SK-N-SH treated with all-trans-retinoic acid at 6 μM for 48 hours (cell line): ENCODE data around the gene C4orf33.

ENCODE experiments used
- ATAC-seq: fragments of 200-7000 bp; cut with Tn5 transposase; 3 replicates; pipeline ENCODE4 v1.9.1; 2020; ENCODE audit warnings: mild to moderate bottlenecking, moderate library complexity
- ARNTL ChIP-seq: fragments of 450-650 bp; formaldehyde crosslinking; IDR thresholded peaks from 2 replicates; pipeline ENCODE4 v1.5.0; 2020; ENCODE audit warnings: low read depth, mild to moderate bottlenecking, moderate library complexity, borderline replicate concordance
- BACH2 ChIP-seq: fragments of 250-450 bp; sonication (Bioruptor Pico); IDR thresholded peaks from 2 replicates; pipeline ENCODE4 v1.9.0; 2021; ENCODE audit warnings: mild to moderate bottlenecking, borderline replicate concordance
- CREB5 ChIP-seq: fragments of 250-450 bp; sonication (Bioruptor Pico); IDR thresholded peaks from 2 replicates; pipeline ENCODE4 v1.5.1; 2020; ENCODE audit warnings: low read depth, mild to moderate bottlenecking, moderate library complexity
- CSDC2 ChIP-seq: fragments of 250-450 bp; sonication (Bioruptor Pico); IDR thresholded peaks from 2 replicates; pipeline ENCODE4 v1.5.0; 2020; ENCODE audit warnings: mild to moderate bottlenecking, moderate library complexity
- CSRNP3 ChIP-seq: fragments of 250-450 bp; sonication (Bioruptor Pico); IDR thresholded peaks from 2 replicates; pipeline ENCODE4 v1.5.1; 2021; ENCODE audit warnings: mild to moderate bottlenecking, moderate library complexity
- ESRRG ChIP-seq: fragments of 250-450 bp; sonication (Bioruptor Pico); IDR thresholded peaks from 2 replicates; pipeline ENCODE4 v1.6.1; 2021; ENCODE audit warnings: mild to moderate bottlenecking
- GLIS3 ChIP-seq: fragments of 250-450 bp; sonication (Bioruptor Pico); IDR thresholded peaks from 2 replicates; pipeline ENCODE4 v1.5.0; 2020; ENCODE audit warnings: mild to moderate bottlenecking, moderate library complexity
- ISL1 ChIP-seq: fragments of 250-450 bp; sonication (Bioruptor Pico); IDR thresholded peaks from 2 replicates; pipeline ENCODE4 v2.1.2; 2022; ENCODE audit warnings: mild to moderate bottlenecking, moderate library complexity
- OSR1 ChIP-seq: fragments of 250-450 bp; sonication (Bioruptor Pico); IDR thresholded peaks from 2 replicates; pipeline ENCODE4 v1.8.0; 2022; ENCODE audit warnings: moderate library complexity, mild to moderate bottlenecking, inconsistent platforms
- PATZ1 ChIP-seq: fragments of 250-450 bp; sonication (Bioruptor Pico); IDR thresholded peaks from 2 replicates; pipeline ENCODE4 v1.8.0; 2020; ENCODE audit warnings: mild to moderate bottlenecking, moderate library complexity, borderline replicate concordance
- POU6F1 ChIP-seq: fragments of 250-450 bp; sonication (Bioruptor Pico); IDR thresholded peaks from 2 replicates; pipeline ENCODE4 v1.8.0; 2021; ENCODE audit warnings: low read depth, mild to moderate bottlenecking, moderate library complexity, borderline replicate concordance
- PPARA ChIP-seq: fragments of 250-450 bp; sonication (Bioruptor Pico); IDR thresholded peaks from 2 replicates; pipeline ENCODE4 v1.5.0; 2020; ENCODE audit warnings: mild to moderate bottlenecking, borderline replicate concordance
- RARB ChIP-seq: fragments of 250-450 bp; sonication (Bioruptor Pico); IDR thresholded peaks from 2 replicates; pipeline ENCODE4 v1.8.0; 2021; ENCODE audit warnings: mild to moderate bottlenecking, moderate library complexity
- SNAI2 ChIP-seq: fragments of 250-450 bp; sonication (Bioruptor Pico); IDR thresholded peaks from 2 replicates; pipeline ENCODE4 v1.5.0; 2020; ENCODE audit warnings: mild to moderate bottlenecking, moderate library complexity
- TCF4 ChIP-seq: fragments of 250-450 bp; sonication (Bioruptor Pico); IDR thresholded peaks from 2 replicates; pipeline ENCODE4 v1.8.0; 2021; ENCODE audit warnings: mild to moderate bottlenecking, moderate library complexity, borderline replicate concordance
- TOX ChIP-seq: fragments of 250-450 bp; sonication (Bioruptor Pico); IDR thresholded peaks from 2 replicates; pipeline ENCODE4 v1.8.0; 2021; ENCODE audit warnings: mild to moderate bottlenecking, moderate library complexity, borderline replicate concordance
- TSHZ2 ChIP-seq: fragments of 250-450 bp; sonication (Bioruptor Pico); IDR thresholded peaks from 2 replicates; pipeline ENCODE4 v1.5.0; 2020; ENCODE audit warnings: mild to moderate bottlenecking, moderate library complexity
- ZC3H10 ChIP-seq: fragments of 250-450 bp; sonication (Bioruptor Pico); IDR thresholded peaks from 2 replicates; pipeline ENCODE4 v1.5.1; 2021; ENCODE audit warnings: mild to moderate bottlenecking, moderate library complexity
- ZFP3 ChIP-seq: fragments of 250-450 bp; sonication (Bioruptor Pico); IDR thresholded peaks from 2 replicates; pipeline ENCODE4 v1.5.0; 2020; ENCODE audit warnings: mild to moderate bottlenecking, moderate library complexity
- ZFP30 ChIP-seq: fragments of 450-650 bp; formaldehyde crosslinking; IDR thresholded peaks from 2 replicates; pipeline ENCODE4 v1.5.0; 2022; ENCODE audit warnings: mild to moderate bottlenecking, moderate library complexity
- ZNF565 ChIP-seq: fragments of 450-650 bp; formaldehyde crosslinking; conservative IDR thresholded peaks from 2 replicates; pipeline ENCODE4 v1.5.0; 2020; ENCODE audit warnings: low read depth, mild to moderate bottlenecking, moderate library complexity
- ZNF70 ChIP-seq: fragments of 450-650 bp; formaldehyde crosslinking; IDR thresholded peaks from 2 replicates; pipeline ENCODE4 v1.5.0; 2020; ENCODE audit warnings: mild to moderate bottlenecking, moderate library complexity
- ZNF8 ChIP-seq: fragments of 450-650 bp; formaldehyde crosslinking; IDR thresholded peaks from 2 replicates; pipeline ENCODE4 v1.5.0; 2020; ENCODE audit warnings: mild to moderate bottlenecking, moderate library complexity

Gene C4orf33

GRCh38 chr4:129143359-129143758, 47.4 kb downstream of the C4orf33 start:
- ATAC-seq: no peak
- no peak for TF ChIP-seq RARB (CRISPR knock-in tag)
- TF ChIP-seq CSDC2 (CRISPR knock-in tag): no peak
- TF ChIP-seq ZFP30 (CRISPR knock-in tag): no peak
- no peak for TF ChIP-seq PATZ1 (CRISPR knock-in tag)
- no peak for TF ChIP-seq ZNF565 (CRISPR knock-in tag)
- no peak for TF ChIP-seq ESRRG (CRISPR knock-in tag)
- no peak for TF ChIP-seq BACH2 (CRISPR knock-in tag)
- no peak for TF ChIP-seq ZNF70 (CRISPR knock-in tag)
- no peak for TF ChIP-seq POU6F1 (CRISPR knock-in tag)
- TF ChIP-seq ZFP3 (CRISPR knock-in tag): no peak
- TF ChIP-seq OSR1: no peak
- TF ChIP-seq GLIS3: no peak
- TF ChIP-seq TCF4 (CRISPR knock-in tag): no peak
- TF ChIP-seq PPARA (CRISPR knock-in tag): no peak
- TF ChIP-seq ZC3H10 (CRISPR knock-in tag): no peak
- no peak for TF ChIP-seq SNAI2 (CRISPR knock-in tag)
- TF ChIP-seq CREB5 (CRISPR knock-in tag): no peak
- no peak for TF ChIP-seq ISL1 (CRISPR knock-in tag)
- no peak for TF ChIP-seq ARNTL
- TF ChIP-seq, all 23 proteins: peak for 0

GRCh38 chr4:129144755-129145206, 48.8 kb downstream of the C4orf33 start:
- TF ChIP-seq TSHZ2 (no peak), PPARA (CRISPR knock-in tag) (no peak), POU6F1 (CRISPR knock-in tag) (no peak), ZNF70 (CRISPR knock-in tag) (no peak), SNAI2 (CRISPR knock-in tag) (no peak), CSRNP3 (no peak), ZNF8 (CRISPR knock-in tag) (no peak), ISL1 (CRISPR knock-in tag) (no peak), ESRRG (CRISPR knock-in tag) (no peak), RARB (CRISPR knock-in tag) (no peak), TOX (CRISPR knock-in tag) (no peak), ZFP30 (CRISPR knock-in tag) (no peak), OSR1 (no peak), CREB5 (CRISPR knock-in tag) (no peak), GLIS3 (no peak), CSDC2 (CRISPR knock-in tag) (no peak), BACH2 (CRISPR knock-in tag) (no peak), ZC3H10 (CRISPR knock-in tag) (no peak)
- no peak for ATAC-seq
